A549 (cell line): ENCODE results near the gene CBARP. TPM values are rescaled to one million over a fixed set of nuclear protein-coding genes. Genes with fewer than 3 reads are reported as not detected.
A peak's percentile ranks its signal among the peaks of the same experiment; 100 is the strongest.

Experiments
- ATAC-seq, 2 experiments: fragments of 200-7000 bp in 1 of 2; fragments of >200 bp in 1 of 2; cut with Nextera tagmentation in 1 of 2; cut with Tn5 transposase in 1 of 2; 3 replicates each; pipeline versions ENCODE4 v1.8.0 to v1.9.1; 2018 to 2020; ENCODE audit warnings: mild to moderate bottlenecking in 1 of 2, moderate library complexity in 1 of 2
- CTCF ChIA-PET: fragments of 300-600 bp; sonication (Branson Sonifier 250); formaldehyde crosslinking; extraction: SDS; loops from one replicate; lab custom pipeline; 2021; ENCODE audit warnings: antibody characterized with exemption, inconsistent platforms; lab: Yijun Ruan, JAX
- POLR2A ChIA-PET: fragments of 350-600 bp; formaldehyde crosslinking; extraction: SDS; loops from one replicate; lab custom pipeline; 2021; ENCODE audit warnings: antibody characterized with exemption, inconsistent platforms; lab: Yijun Ruan, JAX
- DNase-seq, 2 experiments: peaks; one replicate each; pipeline versions ENCODE4 v3.0.0 to v3.0.0-alpha.2; 2011 to 2016; ENCODE audit warnings: low read depth in 1 of 2, low spot score in 1 of 2
- FAIRE-seq: peaks from 2 replicates; lab custom pipeline; 2011; peaks lifted over from hg19 to GRCh38; lab: Jason Lieb, UNC
- H3K27ac ChIP-seq, 2 experiments: fragments of >200 bp; sonication (Bioruptor Twin); formaldehyde crosslinking; 3 replicates each; pipeline ENCODE4 v1.5.1; 2016 to 2017
- H3K4me1 ChIP-seq: fragments of >200 bp; sonication (Bioruptor Twin); formaldehyde crosslinking; 3 replicates; pipeline ENCODE4 v1.6.1; 2016
- H3K4me2 ChIP-seq: fragments of >200 bp; sonication (Bioruptor Twin); formaldehyde crosslinking; 3 replicates; pipeline ENCODE4 v1.6.1; 2016
- H3K4me3 ChIP-seq: fragments of >200 bp; sonication (Bioruptor Twin); formaldehyde crosslinking; 3 replicates; pipeline ENCODE4 v1.5.1; 2016
- H3K9me3 ChIP-seq: fragments of >200 bp; sonication (Bioruptor Twin); formaldehyde crosslinking; 3 replicates; pipeline ENCODE4 v1.6.1; 2016
- ATOH8 ChIP-seq: fragments of 250-450 bp; sonication (Bioruptor Pico); IDR thresholded peaks from 2 replicates; pipeline ENCODE4 v1.5.0; 2020; ENCODE audit warnings: low read depth, mild to moderate bottlenecking, moderate library complexity
- CBX8 ChIP-seq: fragments of 200-600 bp; sonication (generic); IDR thresholded peaks from 2 replicates; pipeline ENCODE4 v1.6.1; 2016
- E2F6 ChIP-seq: IDR thresholded peaks from 2 replicates; pipeline ENCODE4 v1.6.1; 2012; ENCODE audit warnings: low read depth, borderline replicate concordance
- FOSB ChIP-seq: fragments of 250-450 bp; sonication (Bioruptor Pico); IDR thresholded peaks from 2 replicates; pipeline ENCODE4 v1.5.0; 2020; ENCODE audit warnings: mild to moderate bottlenecking, moderate library complexity
- MAFK ChIP-seq: fragments of 450-650 bp; IDR thresholded peaks from 2 replicates; pipeline ENCODE4 v1.6.1; 2014; ENCODE audit not compliant: partially characterized antibody
- MAX ChIP-seq: IDR thresholded peaks from 2 replicates; pipeline ENCODE4 v1.6.1; 2012
- MYC ChIP-seq: IDR thresholded peaks from 2 replicates; pipeline ENCODE4 v1.6.1; 2012; ENCODE audit warnings: mild to moderate bottlenecking, inconsistent platforms, low read length, improper control_type of control experiment, borderline replicate concordance
- PBX3 ChIP-seq: IDR thresholded peaks from 2 replicates; pipeline ENCODE4 v1.6.1; 2012
- PHF8 ChIP-seq: fragments of 200-600 bp; sonication (generic); IDR thresholded peaks from 2 replicates; pipeline ENCODE4 v1.6.1; 2016; ENCODE audit warnings: low read depth, mild to moderate bottlenecking, antibody characterized with exemption, moderate library complexity, borderline replicate concordance
- RCOR1 ChIP-seq: fragments of 150-350 bp; IDR thresholded peaks from 2 replicates; pipeline ENCODE4 v1.6.1; 2014; ENCODE audit warnings: antibody characterized with exemption, low read length, low read depth
- REST ChIP-seq: fragments of 200-600 bp; sonication (generic); IDR thresholded peaks from 2 replicates; pipeline ENCODE4 v1.6.1; 2016; ENCODE audit warnings: antibody characterized with exemption, mild to moderate bottlenecking, moderate library complexity
- RFX5 ChIP-seq: fragments of 450-650 bp; IDR thresholded peaks from 2 replicates; pipeline ENCODE4 v1.7.1; 2014; ENCODE audit warnings: antibody characterized with exemption, mild to moderate bottlenecking, moderate library complexity
- SREBF2 ChIP-seq: fragments of 450-650 bp; IDR thresholded peaks from 2 replicates; pipeline ENCODE4 v1.6.1; 2014; ENCODE audit warnings: mild to moderate bottlenecking, moderate library complexity
- TFCP2L1 ChIP-seq: fragments of 250-450 bp; sonication (Bioruptor Pico); IDR thresholded peaks from 2 replicates; pipeline ENCODE4 v1.5.0; 2021; ENCODE audit warnings: mild to moderate bottlenecking
- TP53 ChIP-seq: fragments of 250-450 bp; sonication (Bioruptor Pico); IDR thresholded peaks from 2 replicates; pipeline ENCODE4 v1.5.0; 2021; ENCODE audit warnings: mild to moderate bottlenecking, moderate library complexity
- USF2 ChIP-seq: fragments of 450-650 bp; IDR thresholded peaks from 2 replicates; pipeline ENCODE4 v1.6.1; 2014; ENCODE audit warnings: antibody characterized with exemption
- ZC3H11A ChIP-seq: fragments of 450-650 bp; IDR thresholded peaks from 2 replicates; pipeline ENCODE4 v1.6.1; 2014; ENCODE audit warnings: antibody characterized with exemption, mild to moderate bottlenecking
- ZFP36 ChIP-seq: fragments of 450-650 bp; IDR thresholded peaks from 2 replicates; pipeline ENCODE4 v1.6.1; 2014; ENCODE audit warnings: borderline replicate concordance; ENCODE audit not compliant: partially characterized antibody
- ZNF302 ChIP-seq: fragments of 250-450 bp; sonication (Bioruptor Pico); IDR thresholded peaks from 2 replicates; pipeline ENCODE4 v1.9.0; 2021; ENCODE audit warnings: inconsistent platforms, mild to moderate bottlenecking, moderate library complexity
- WGBS: methylation state at CpG from one replicate; pipeline ENCODE4 v1.1.6; 2017; ENCODE audit errors: missing lambda C conversion rate; 5-methylcytosine and 5-hydroxymethylcytosine counted together
- polyA plus RNA-seq, 4 experiments: library from polyadenylated mRNA; depleted of rRNA in 3 of 4; stranded (reverse); fragments of >200 nt; fragmentation: RNase III in 1 of 4; extraction: RNeasy Plus Mini Kit Qiagen cat#74134 plus additional on column Dnase treatment in 1 of 4; gene quantifications; 2 replicates in 3 of 4; 3 replicates in 1 of 4; pipeline ENCODE4 v1.2.3, GENCODE V29; 2011 to 2017

The CBARP gene
- polyA plus RNA-seq, 2 of the 4 experiments (the other 2 are of a cell fraction): 0.19 to 2.0 TPM

- Histone ChIP-seq H3K4me1 (peaks cover 8% of the 10 kb centered on the region; the same call in 2 of the 3 replicates), H3K4me3 (peak overlapping the region; percentile 62), H3K9me3 (no peaks in the 10 kb centered on the region), H3K4me2 (peak overlapping the region; percentile 91), H3K27ac (peak overlapping the region; percentile 79 to 91; a peak in 4 of 6 replicates)
- CTCF ChIA-PET: interaction anchor here (0.5 to 1.9 kb wide), 4 partner anchors 19 to 228 kb away, joined by 3 to 6 read pairs (median 4); no protein-coding TSS in a partner anchor
- 77% methylated on average over 13 of the region's 51 CpGs for WGBS
- no peak for DNase-seq
- no peak for FAIRE-seq
- ATAC-seq: 0 out of 6 replicates have a peak, but pooled peaks of 1 of the 2 experiments have one; percentile 7
- no peak for TF ChIP-seq ATOH8 (CRISPR knock-in tag)
- no peak for TF ChIP-seq E2F6
- no peak for TF ChIP-seq RFX5
- TF ChIP-seq TFCP2L1 (CRISPR knock-in tag): no peak
- TF ChIP-seq RCOR1: no peak
- TF ChIP-seq ZC3H11A: no peak
- POLR2A ChIA-PET: interaction anchor here (1.0 kb wide), 1 partner anchor 10 kb away, joined by 4 read pairs; the partner anchor contains the start of gene FAM174C
Observed at GRCh38 chr19:1284979-1285736, 47.4 kb upstream of the CBARP start.

GRCh38 chr19:1284293-1284978 is 46.6 kb upstream of the CBARP start:
- ATAC-seq: peak in 1 of 2 experiments; percentile 8; a peak in 2 of 6 replicates
- H3K4me2 ChIP-seq: no peak overlapping the region
- no peak for FAIRE-seq
- H3K9me3 ChIP-seq: no peaks in the 10 kb centered on the region
- no peak for DNase-seq
- peak overlapping the region in 1 of 2 experiments; percentile 3; a peak in 1 of 6 replicates for H3K27ac ChIP-seq
- ChIA-PET POLR2A (interaction anchor here (1.0 to 1.6 kb wide), 2 partner anchors 9 to 15 kb away, joined by 4 read pairs; partner anchors contain the start of genes CIRBP and FAM174C), CTCF (interaction anchor here (0.5 to 1.9 kb wide), 6 partner anchors 9 to 227 kb away, joined by 3 to 6 read pairs (median 4); no protein-coding TSS in a partner anchor)
- no peak overlapping the region for H3K4me3 ChIP-seq
- WGBS: 49% methylated on average over 11 of the region's 20 CpGs
- peaks cover 11% of the 10 kb centered on the region; the same call in 2 of the 3 replicates for H3K4me1 ChIP-seq
- no peak for TF ChIP-seq CBX8
- no peak for TF ChIP-seq USF2
- TF ChIP-seq MAX: no peak
- TF ChIP-seq ZFP36: no peak
- TF ChIP-seq SREBF2: no peak
- no peak for TF ChIP-seq ZNF302 (CRISPR knock-in tag)
- TF ChIP-seq TP53 (CRISPR knock-in tag): no peak
- TF ChIP-seq PHF8: no peak
- no peak for TF ChIP-seq MAFK
- no peak for TF ChIP-seq MYC
- no peak for TF ChIP-seq PBX3
- no peak for TF ChIP-seq FOSB (CRISPR knock-in tag)
- no peak for TF ChIP-seq REST
- no peak for TF ChIP-seq E2F6
- TF ChIP-seq ATOH8 (CRISPR knock-in tag): no peak
